SK-N-MC (cell line): ENCODE measurements around the gene RIMS1.
A peak's percentile ranks its signal among the peaks of the same experiment; 100 is the strongest.

Source experiments
- DNase-seq: peaks from one replicate; pipeline ENCODE4 v3.0.0-alpha.2; 2011; ENCODE audit warnings: low read depth, low spot score
- H3K27ac ChIP-seq: fragments of 200-600 bp; sonication (generic); 2 replicates; pipeline ENCODE4 v1.5.1; 2016; ENCODE audit warnings: mixed run types
- H3K36me3 ChIP-seq: fragments of 200-600 bp; sonication (generic); 2 replicates; pipeline ENCODE4 v1.6.1; 2017; ENCODE audit warnings: antibody characterized with exemption, low read length, mixed read lengths; ENCODE audit not compliant: insufficient read depth
- H3K4me3 ChIP-seq: fragments of 200-600 bp; sonication (generic); 2 replicates; pipeline ENCODE4 v1.5.1; 2016
- H3K9ac ChIP-seq: fragments of 200-600 bp; sonication (generic); 2 replicates; pipeline ENCODE4 v1.8.0; 2017; ENCODE audit warnings: mixed run types, mixed read lengths; ENCODE audit not compliant: insufficient read length
- H3K9me3 ChIP-seq: fragments of 200-600 bp; sonication (generic); 2 replicates; pipeline ENCODE4 v1.6.1; 2017; ENCODE audit warnings: low read depth, mild to moderate bottlenecking, antibody characterized with exemption, low read length, moderate library complexity, mixed read lengths
- EZH2 ChIP-seq: fragments of 200-600 bp; sonication (generic); IDR thresholded peaks from one replicate; pipeline ENCODE4 v1.6.1; 2017; ENCODE audit warnings: antibody characterized with exemption
- FOXP2 ChIP-seq: optimal IDR thresholded peaks from 2 replicates; pipeline ENCODE3; 2011; ENCODE audit warnings: mild to moderate bottlenecking, moderate library complexity; ENCODE audit not compliant: insufficient read depth; ENCODE audit errors: extremely low read length, control extremely low read depth
- POLR2AphosphoS5 ChIP-seq: IDR thresholded peaks from 2 replicates; pipeline ENCODE4 v1.6.1; 2012; ENCODE audit warnings: mild to moderate bottlenecking, low read depth, low read length, borderline replicate concordance

Gene RIMS1

DNA sequence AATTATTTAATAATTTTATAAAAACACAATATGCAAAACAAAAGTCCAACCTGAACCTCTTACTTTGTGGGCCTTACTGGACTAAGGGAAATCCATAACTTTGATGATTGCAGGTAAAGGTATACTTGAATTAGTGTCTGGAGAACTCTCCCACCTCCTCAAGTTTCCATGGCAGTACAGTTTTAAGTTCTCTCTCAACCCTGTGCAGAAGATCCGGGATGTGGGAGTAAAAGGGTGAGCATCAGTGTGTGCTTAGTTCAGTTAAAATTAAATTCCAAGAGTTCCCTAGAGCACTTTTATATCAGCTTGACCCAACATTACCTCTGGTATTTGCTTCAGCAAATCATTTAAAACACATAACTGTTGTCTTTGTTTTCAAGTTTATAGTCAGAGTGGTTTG is 47.5 kb downstream of the RIMS1 start:
- Histone ChIP-seq H3K36me3 (no peaks in the 10 kb centered on the region), H3K4me3 (no peak overlapping the region), H3K9ac (no peak overlapping the region), H3K27ac (no peak overlapping the region), H3K9me3 (no peaks in the 10 kb centered on the region)
- DNase-seq: no peak
- no peak for TF ChIP-seq EZH2
- no peak for TF ChIP-seq FOXP2
- TF ChIP-seq POLR2AphosphoS5: no peak

DNA sequence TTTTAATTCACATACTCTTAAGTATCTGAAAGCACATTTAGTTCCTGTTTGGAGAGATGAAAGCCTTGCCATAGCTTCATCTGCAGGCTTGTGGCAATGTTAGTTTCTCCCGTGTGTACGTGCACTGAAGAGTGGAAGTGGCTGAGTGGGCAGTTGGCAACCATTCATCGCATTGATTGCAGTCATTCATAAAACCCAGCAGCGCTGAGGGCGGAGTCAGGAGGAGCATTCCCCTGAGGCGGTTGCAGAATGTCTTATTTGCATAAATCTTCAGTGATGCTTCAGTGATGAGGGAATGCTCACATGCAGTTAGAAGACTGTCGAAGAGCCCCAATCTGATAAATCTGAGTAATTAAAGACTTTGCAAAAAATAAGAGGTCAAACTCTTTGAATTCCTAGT is 79.1 kb downstream of the RIMS1 start:
- DNase-seq: peak; percentile 51
- TF ChIP-seq POLR2AphosphoS5 (no peak), EZH2 (no peak), FOXP2 (no peak)

DNA sequence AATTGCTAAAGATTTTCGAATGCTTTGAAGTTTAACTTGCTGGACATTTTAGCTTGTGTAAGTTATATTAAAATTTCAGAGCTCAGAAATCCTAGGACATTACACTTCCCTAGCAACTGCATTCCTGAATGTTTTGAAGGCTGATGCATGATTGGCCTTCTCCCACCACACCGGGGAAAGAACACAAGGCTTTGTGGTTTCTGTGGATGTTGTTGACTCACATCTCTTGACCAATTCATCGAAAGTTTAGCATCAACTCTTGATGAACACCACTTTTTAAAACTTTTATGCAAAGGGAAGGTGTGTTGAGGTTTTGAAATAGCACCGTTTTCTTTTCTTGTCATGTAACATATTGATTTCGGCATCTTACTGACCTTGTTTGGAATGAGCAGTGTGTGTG is 81.1 kb downstream of the RIMS1 start:
- DNase-seq: no peak
- TF ChIP-seq EZH2: no peak
- no peak for TF ChIP-seq POLR2AphosphoS5
- TF ChIP-seq FOXP2: no peak

More for the DNA sequence above, 79.1 kb downstream of the RIMS1 start:
- H3K27ac ChIP-seq: no peak overlapping the region
- H3K9ac ChIP-seq: no peak overlapping the region
- no peaks in the 10 kb centered on the region for H3K36me3 ChIP-seq
- no peaks in the 10 kb centered on the region for H3K9me3 ChIP-seq
- peak overlapping the region; percentile 53 for H3K4me3 ChIP-seq

DNA sequence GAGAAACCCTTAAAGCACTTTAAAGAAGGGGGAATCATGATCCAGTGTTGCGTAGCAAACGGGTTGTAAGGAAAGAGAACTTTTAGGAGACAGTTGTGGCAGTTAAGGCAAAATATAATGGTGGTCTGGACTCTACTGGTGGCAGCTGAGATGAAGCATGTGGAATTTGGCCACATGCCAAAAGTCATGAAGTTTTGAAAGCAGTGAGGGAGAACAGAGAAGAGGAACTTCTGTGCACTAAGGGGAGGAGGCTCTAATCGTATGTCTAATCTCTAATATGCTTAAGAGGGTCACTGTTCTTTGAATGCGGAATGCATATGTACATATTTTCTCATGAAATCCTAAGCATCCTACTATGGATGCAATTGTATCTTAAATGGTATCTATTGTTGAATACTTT is 91.5 kb downstream of the RIMS1 start:
- Histone ChIP-seq H3K36me3 (no peaks in the 10 kb centered on the region), H3K4me3 (no peak overlapping the region), H3K27ac (no peak overlapping the region), H3K9me3 (no peaks in the 10 kb centered on the region), H3K9ac (no peak overlapping the region)
- DNase-seq: no peak
- no peak for TF ChIP-seq POLR2AphosphoS5
- TF ChIP-seq EZH2: no peak
- TF ChIP-seq FOXP2: no peak

More for the DNA sequence above, 81.1 kb downstream of the RIMS1 start:
- H3K27ac ChIP-seq: no peak overlapping the region
- no peaks in the 10 kb centered on the region for H3K36me3 ChIP-seq
- no peaks in the 10 kb centered on the region for H3K9me3 ChIP-seq
- no peak overlapping the region for H3K4me3 ChIP-seq
- no peak overlapping the region for H3K9ac ChIP-seq

DNA sequence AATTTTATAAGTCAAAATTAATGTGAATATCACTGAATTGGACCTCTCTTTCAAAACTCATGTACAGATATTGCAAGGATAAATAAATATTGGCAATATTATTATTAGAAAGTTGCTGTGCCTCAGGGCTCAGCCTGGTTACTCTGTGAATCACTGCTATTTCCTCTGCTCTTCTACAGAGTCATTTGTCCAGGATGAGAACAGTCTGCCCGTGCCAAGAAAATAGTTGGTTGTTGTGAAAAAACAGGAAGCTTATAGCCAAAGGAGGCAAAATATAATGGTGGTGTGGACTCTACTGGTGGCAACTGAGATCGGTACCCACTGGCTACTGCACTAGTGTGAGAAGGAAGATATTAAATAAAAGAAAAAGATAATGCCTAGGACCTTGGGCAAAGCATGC is 93.6 kb downstream of the RIMS1 start:
- Histone ChIP-seq H3K9ac (no peak overlapping the region), H3K27ac (no peak overlapping the region), H3K36me3 (no peaks in the 10 kb centered on the region), H3K4me3 (no peak overlapping the region), H3K9me3 (no peaks in the 10 kb centered on the region)
- TF ChIP-seq POLR2AphosphoS5: no peak
- no peak for TF ChIP-seq FOXP2
- TF ChIP-seq EZH2: no peak
- DNase-seq: no peak

DNA sequence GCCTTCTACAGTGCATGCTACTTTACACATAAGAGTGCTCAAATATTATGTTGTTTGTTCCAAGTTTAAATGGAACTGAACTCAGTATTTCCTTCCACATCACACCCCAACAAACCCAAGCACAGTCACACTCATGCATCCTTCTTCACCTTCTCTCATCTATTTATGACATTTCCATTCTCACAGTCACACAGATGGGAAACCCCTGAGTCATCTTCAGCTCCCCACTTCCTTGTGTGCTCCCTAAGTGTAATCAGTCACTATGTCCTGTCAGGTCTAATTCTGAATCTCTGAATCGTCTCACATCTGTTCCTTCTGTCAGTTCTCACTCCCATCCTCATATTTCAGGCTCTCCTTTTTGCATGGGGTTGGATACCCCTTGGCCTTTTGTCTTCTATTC is 96.0 kb downstream of the RIMS1 start:
- TF ChIP-seq POLR2AphosphoS5: no peak
- TF ChIP-seq FOXP2: no peak
- TF ChIP-seq EZH2: no peak
- no peaks in the 10 kb centered on the region for H3K9me3 ChIP-seq
- H3K27ac ChIP-seq: no peak overlapping the region
- no peak overlapping the region for H3K4me3 ChIP-seq
- H3K36me3 ChIP-seq: no peaks in the 10 kb centered on the region
- H3K9ac ChIP-seq: no peak overlapping the region
- DNase-seq: no peak

DNA sequence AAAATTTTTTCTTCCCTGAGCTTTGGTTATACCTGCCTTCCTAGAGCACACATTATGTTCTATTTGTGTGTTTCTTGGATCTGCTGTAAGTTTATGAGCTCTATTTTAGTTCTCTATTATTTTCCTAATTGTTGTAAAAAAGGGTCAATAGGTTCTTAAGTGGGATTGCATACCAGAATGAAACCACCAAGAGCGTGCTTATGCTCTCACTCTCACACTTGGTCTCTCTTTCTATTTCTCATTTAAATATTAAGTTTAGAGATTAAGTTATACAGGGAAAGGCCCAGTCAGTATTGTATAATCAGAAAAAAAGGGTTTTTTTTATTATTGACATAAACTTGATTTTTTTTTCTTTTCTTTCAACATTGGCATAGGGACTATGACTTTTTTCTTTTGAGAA is 96.8 kb downstream of the RIMS1 start:
- Histone ChIP-seq H3K9ac (no peak overlapping the region), H3K36me3 (no peaks in the 10 kb centered on the region), H3K9me3 (no peaks in the 10 kb centered on the region), H3K4me3 (no peak overlapping the region), H3K27ac (no peak overlapping the region)
- TF ChIP-seq FOXP2 (no peak), EZH2 (no peak), POLR2AphosphoS5 (no peak)
- DNase-seq: no peak

DNA sequence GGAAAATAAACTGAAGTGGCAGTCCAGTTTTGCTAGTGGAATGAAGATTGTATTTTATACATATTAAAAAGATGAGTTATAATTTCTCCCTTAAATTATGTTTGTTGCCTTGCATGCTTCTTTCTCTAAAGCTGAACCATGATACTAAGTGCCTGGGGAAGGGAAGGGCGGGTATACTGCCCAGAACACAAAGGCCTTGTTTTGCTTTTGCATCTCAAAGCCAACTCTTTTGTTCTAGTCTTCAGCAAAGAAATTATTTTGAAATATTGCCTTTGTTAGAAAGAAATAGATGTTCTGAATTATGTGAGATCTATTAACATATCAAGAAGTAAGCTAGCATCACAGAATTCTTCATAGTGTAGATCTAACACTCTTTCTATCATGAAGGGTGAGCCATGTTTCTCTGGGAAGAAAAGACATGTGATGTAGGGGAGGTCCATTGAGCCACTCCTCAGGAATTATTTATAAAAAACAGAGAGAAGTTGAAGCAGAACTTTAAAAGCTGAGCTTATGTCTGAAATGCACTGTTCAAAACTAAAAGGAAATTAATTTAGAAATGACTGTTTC is 108.4 kb downstream of the RIMS1 start:
- Histone ChIP-seq H3K36me3 (no peaks in the 10 kb centered on the region), H3K27ac (no peak overlapping the region), H3K9me3 (no peaks in the 10 kb centered on the region), H3K4me3 (no peak overlapping the region), H3K9ac (no peak overlapping the region)
- DNase-seq: no peak
- no peak for TF ChIP-seq EZH2
- TF ChIP-seq POLR2AphosphoS5: no peak
- TF ChIP-seq FOXP2: no peak

DNA sequence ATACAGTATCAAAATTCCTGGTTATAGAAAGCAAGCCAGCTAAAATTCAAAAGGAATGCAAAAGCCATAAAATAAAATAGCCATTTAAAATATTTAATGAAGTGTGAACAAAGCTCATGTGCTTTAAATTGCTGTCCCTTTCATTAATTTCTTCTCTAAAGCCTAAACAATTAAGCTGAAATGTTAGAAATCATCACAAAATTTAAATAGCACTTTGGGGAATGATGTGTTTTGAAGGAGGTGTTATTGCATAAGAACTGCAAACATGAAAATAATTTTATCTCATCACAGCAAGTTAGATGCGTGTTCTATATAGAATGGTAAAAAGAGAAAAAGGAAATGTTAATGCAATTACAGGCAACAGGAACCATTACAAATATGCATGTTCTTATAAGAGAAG is 111.0 kb downstream of the RIMS1 start:
- no peaks in the 10 kb centered on the region for H3K36me3 ChIP-seq
- no peak for TF ChIP-seq POLR2AphosphoS5
- no peak for TF ChIP-seq EZH2
- TF ChIP-seq FOXP2: no peak
- H3K4me3 ChIP-seq: no peak overlapping the region
- DNase-seq: no peak
- H3K27ac ChIP-seq: no peak overlapping the region
- H3K9ac ChIP-seq: no peak overlapping the region
- H3K9me3 ChIP-seq: no peaks in the 10 kb centered on the region
